Choroid plexus epithelial cell (primary cell): Measurements from ENCODE around the gene ITGB8.
A peak's percentile ranks its signal among the peaks of the same experiment; 100 is the strongest.
"Not testable (repeated sequence)": the region's sequence is repeated elsewhere in the genome, so short reads cannot be mapped to it uniquely, and the experiment has no call there.

ENCODE experiments used
- DNase-seq: peaks from one replicate; pipeline ENCODE4 v3.0.0-alpha.2; 2010; ENCODE audit warnings: low read depth
- H3K4me3 ChIP-seq: 2 replicates; pipeline ENCODE4 v1.5.1; 2011; ENCODE audit warnings: low read depth, mild to moderate bottlenecking, control low read depth, low read length, moderate library complexity
- CTCF ChIP-seq: conservative IDR thresholded peaks from 2 replicates; pipeline ENCODE4 v1.5.1; 2011; ENCODE audit warnings: low read depth, mild to moderate bottlenecking, control low read depth, inconsistent platforms, low read length, moderate library complexity

ITGB8 gene

GRCh38 chr7:20301311-20301939 lies 29.3 kb upstream of the ITGB8 start:
- H3K4me3 ChIP-seq = no peak overlapping the region
- DNase-seq = peak; percentile 84
- TF ChIP-seq CTCF = no peak

DNA sequence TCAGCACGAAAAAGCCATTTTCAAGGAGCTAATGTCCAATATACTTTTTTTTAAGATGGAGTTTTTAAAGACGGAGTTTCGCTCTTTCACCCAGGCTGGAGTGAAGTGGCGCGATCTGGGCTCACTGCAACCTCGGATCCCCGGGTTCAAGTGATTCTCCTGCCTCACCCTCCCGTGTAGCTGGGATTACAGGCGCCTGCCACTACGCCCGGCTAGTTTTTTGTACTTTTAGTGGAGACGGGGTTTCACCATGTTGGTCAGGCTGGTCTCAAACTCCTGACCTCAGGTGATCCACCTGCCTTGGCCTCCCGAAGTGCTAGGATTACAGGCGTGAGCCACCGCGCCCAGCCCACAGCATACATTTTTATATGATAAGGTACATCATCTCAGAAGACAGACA lies 28.4 kb upstream of the ITGB8 start:
- not testable (repeated sequence) for DNase-seq, H3K4me3 ChIP-seq

GRCh38 chr7:20302891-20303290 lies 27.8 kb upstream of the ITGB8 start:
- DNase-seq = no peak
- TF ChIP-seq CTCF = no peak
- H3K4me3 ChIP-seq = no peak overlapping the region

GRCh38 chr7:20304366-20304765 lies 26.3 kb upstream of the ITGB8 start:
- DNase-seq = no peak
- no peak for TF ChIP-seq CTCF
- no peak overlapping the region for H3K4me3 ChIP-seq

GRCh38 chr7:20305726-20306125 lies 25.0 kb upstream of the ITGB8 start:
- no peak for DNase-seq
- TF ChIP-seq CTCF = no peak
- H3K4me3 ChIP-seq = no peak overlapping the region

DNA sequence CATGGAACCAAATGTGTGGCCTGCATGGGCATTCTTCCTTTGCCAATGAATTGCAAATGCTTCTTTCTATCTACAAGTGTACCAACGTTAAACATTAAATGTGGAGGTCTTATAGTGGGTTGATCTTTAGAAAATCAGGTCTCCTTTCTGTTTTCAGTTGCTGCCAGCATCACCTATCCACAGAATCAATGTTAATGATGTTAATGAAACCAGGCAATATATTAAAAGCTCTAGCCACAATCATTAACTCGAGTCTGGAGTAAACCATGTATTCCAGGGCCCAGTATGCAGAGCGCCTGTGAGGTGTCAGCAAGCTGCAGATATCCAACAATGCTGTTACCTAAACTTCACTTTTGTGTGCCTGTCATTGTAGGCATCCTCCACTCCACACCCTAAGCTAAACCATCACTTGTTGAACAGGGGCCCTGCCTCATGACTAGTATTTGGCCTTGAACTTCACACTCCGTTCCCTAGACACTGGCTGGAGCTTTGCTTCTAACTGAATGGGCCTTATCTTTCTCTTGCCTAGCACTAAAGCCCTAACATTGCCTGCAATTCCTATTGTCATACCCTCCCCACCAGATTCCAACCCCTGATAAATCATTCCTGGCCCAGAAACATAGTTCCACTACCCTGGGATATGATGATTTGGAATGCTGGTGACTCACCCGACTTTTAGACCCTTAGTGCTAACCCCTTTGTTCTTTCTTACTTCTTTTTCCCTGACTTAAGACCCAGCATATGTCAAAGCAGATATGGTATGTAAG lies 24.3 kb upstream of the ITGB8 start:
- H3K4me3 ChIP-seq = no peak overlapping the region
- no peak for TF ChIP-seq CTCF
- no peak for DNase-seq

- no peak for TF ChIP-seq CTCF
- no peak overlapping the region for H3K4me3 ChIP-seq
- peak; percentile 80 for DNase-seq
Observed at GRCh38 chr7:20307119-20307518, 23.6 kb upstream of the ITGB8 start.
